Prostate gland (tissue), 2 donors: ENCODE measurements around the gene LPCAT3.

Experiments
- POLR2A ChIP-seq: fragments of 450-650 bp; IDR thresholded peaks from one replicate; pipeline ENCODE4 v1.6.1; 2016; ENCODE audit warnings: antibody characterized with exemption, mild to moderate bottlenecking
- POLR2AphosphoS5 ChIP-seq: sonication (generic); formaldehyde crosslinking; IDR thresholded peaks from one replicate; pipeline ENCODE4 v1.6.1; 2017; ENCODE audit warnings: antibody characterized with exemption
- TF ChIP-seq, protein P1 (sequence below), 4 experiments: fragments of 200-600 bp in 2 of 4; fragments of 450-650 bp in 2 of 4; sonication (generic) in 2 of 4; IDR thresholded peaks; 1 replicate in 3 of 4; 2 replicates in 1 of 4; pipeline ENCODE4 v1.5.1; 2016 to 2019; ENCODE audit warnings: antibody characterized with exemption in 4 of 4, mild to moderate bottlenecking in 2 of 4, moderate library complexity in 2 of 4

DNA sequence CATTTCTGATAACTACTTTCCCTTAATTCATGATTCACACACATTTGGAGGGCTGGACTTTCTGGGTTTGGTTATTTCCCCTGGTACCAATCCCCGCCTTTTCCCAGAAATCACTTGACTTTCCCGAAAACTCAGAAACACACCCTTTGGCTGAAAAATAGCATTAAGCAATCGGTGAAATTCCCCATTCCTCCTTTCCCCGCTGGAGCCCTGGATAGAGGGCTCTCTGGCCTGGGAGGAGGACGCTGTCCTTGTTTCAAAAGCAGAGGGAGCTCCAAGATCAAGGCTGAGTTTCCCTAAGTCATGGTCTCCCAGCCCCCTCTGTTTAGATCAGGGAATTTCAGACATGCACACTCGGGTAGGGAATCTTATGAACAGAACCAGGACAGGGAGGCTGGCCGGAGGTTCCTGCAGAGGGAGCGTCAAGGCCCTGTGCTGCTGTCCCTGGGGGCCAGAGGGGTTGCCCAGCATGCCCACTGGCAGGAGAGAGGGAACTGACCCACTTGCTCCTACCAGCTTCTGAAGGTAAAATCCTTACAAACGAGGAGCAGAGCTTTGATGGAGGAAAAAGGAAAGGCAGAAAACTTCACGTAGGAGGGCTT, 42.2 kb upstream of the LPCAT3 start, which contains the start of gene C1S:
- TF ChIP-seq, protein P1, sequence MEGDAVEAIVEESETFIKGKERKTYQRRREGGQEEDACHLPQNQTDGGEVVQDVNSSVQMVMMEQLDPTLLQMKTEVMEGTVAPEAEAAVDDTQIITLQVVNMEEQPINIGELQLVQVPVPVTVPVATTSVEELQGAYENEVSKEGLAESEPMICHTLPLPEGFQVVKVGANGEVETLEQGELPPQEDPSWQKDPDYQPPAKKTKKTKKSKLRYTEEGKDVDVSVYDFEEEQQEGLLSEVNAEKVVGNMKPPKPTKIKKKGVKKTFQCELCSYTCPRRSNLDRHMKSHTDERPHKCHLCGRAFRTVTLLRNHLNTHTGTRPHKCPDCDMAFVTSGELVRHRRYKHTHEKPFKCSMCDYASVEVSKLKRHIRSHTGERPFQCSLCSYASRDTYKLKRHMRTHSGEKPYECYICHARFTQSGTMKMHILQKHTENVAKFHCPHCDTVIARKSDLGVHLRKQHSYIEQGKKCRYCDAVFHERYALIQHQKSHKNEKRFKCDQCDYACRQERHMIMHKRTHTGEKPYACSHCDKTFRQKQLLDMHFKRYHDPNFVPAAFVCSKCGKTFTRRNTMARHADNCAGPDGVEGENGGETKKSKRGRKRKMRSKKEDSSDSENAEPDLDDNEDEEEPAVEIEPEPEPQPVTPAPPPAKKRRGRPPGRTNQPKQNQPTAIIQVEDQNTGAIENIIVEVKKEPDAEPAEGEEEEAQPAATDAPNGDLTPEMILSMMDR (IDR thresholded peaks at IDR 0.05): peak; percentile 42 to 90 (median 78)
- peak; percentile 86 for TF ChIP-seq POLR2AphosphoS5
- no peak for TF ChIP-seq POLR2A
